ENCODE measurements around the gene ADAMTS17. TPM values are rescaled to one million over a fixed set of nuclear protein-coding genes. Genes with fewer than 3 reads are reported as not detected.
A peak's percentile ranks its signal among the peaks of the same experiment; 100 is the strongest.

ADAMTS17 gene
- total and polyA plus RNA-seq, 8 donors: 0.31 to 14.3 (median 6.3) TPM

DNA sequence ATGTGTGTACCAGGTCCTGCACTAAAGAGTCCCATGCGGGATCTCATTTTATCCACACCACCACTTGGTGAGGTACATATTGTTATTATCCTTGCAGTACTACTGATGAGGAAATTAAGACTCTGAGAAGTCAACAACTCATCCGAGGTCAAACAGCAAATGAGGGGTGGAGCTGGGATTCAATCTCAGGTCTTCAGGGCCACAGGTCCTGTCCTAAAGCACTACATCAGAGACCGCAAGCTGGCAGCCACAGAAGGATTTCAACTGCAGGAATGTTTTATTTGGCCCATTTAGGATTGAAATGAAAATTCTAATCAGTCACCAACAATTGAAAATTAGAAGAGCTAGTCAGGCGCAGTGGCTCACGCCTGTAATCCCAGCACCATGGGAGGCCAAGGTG lies 131.4 kb downstream of the ADAMTS17 start:
- TF ChIP-seq, protein P1, sequence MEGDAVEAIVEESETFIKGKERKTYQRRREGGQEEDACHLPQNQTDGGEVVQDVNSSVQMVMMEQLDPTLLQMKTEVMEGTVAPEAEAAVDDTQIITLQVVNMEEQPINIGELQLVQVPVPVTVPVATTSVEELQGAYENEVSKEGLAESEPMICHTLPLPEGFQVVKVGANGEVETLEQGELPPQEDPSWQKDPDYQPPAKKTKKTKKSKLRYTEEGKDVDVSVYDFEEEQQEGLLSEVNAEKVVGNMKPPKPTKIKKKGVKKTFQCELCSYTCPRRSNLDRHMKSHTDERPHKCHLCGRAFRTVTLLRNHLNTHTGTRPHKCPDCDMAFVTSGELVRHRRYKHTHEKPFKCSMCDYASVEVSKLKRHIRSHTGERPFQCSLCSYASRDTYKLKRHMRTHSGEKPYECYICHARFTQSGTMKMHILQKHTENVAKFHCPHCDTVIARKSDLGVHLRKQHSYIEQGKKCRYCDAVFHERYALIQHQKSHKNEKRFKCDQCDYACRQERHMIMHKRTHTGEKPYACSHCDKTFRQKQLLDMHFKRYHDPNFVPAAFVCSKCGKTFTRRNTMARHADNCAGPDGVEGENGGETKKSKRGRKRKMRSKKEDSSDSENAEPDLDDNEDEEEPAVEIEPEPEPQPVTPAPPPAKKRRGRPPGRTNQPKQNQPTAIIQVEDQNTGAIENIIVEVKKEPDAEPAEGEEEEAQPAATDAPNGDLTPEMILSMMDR (IDR thresholded peaks at IDR 0.05): no peak
- TF ChIP-seq POLR2A (IDR thresholded peaks at IDR 0.05): no peak
- no peak for TF ChIP-seq EP300 (IDR thresholded peaks at IDR 0.05)
- TF ChIP-seq POLR2AphosphoS5 (IDR thresholded peaks at IDR 0.05): no peak
- H3K4me1 ChIP-seq: peaks cover 0 to 21% (median 9%) of the 10 kb centered on the region in 4 donors
- no peaks in the 10 kb centered on the region for H3K36me3 ChIP-seq
- no peaks in the 10 kb centered on the region for H3K9me3 ChIP-seq
- intact Hi-C loops (cut with DNase I; ENCODE audit: low total_unique reads): no loop called here
- 90 to 97% (median 93%) methylated on average over 5 of the region's 5 CpGs for WGBS, 5 donors
- DNase-seq: no peak
- no peaks in the 10 kb centered on the region for H3K27me3 ChIP-seq
- H3K27ac ChIP-seq: no peak overlapping the region
- no peak overlapping the region for H3K4me3 ChIP-seq

DNA sequence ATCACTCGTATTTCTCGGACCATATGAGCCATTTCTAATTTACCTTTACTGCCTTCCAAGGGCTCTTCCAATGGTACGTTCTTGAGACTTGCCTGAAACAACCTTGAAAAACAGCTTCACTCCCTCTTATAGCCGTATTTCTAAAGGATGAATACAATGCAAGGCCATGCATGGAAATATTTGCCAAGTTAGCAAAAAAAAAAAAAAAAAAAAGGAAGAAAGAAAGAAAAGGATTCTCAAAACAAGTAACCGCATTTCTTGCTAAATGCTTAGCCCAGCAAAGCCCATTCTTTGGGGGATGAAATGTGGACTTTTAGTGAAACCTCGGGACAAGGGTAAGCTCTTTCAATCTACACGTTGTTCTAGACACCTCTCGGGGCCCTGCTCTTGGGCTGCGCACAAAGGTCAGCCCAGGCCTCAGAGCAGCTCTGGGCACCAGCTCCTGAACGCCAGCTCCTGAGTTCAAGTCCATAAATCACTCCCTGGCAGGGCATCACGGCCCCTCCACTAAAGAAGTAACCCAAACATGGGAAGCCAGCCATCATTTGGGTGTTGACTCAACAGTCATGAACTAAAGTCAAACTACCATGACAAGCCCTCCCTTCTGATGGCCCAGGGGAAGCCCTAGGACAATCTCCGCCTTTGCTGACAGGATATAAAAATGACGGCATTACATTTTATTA lies 132.7 kb downstream of the ADAMTS17 start:
- peaks cover 0 to 20% (median 8%) of the 10 kb centered on the region in 4 donors for H3K4me1 ChIP-seq
- H3K36me3 ChIP-seq: no peaks in the 10 kb centered on the region
- TF ChIP-seq, protein P1 (IDR thresholded peaks at IDR 0.05): no peak
- no peak for DNase-seq
- no peaks in the 10 kb centered on the region for H3K27me3 ChIP-seq
- 75 to 89% (median 80%) methylated on average over 12 to 13 of the region's 13 CpGs for WGBS, 5 donors
- no peak overlapping the region for H3K4me3 ChIP-seq
- H3K9me3 ChIP-seq: no peaks in the 10 kb centered on the region
- H3K27ac ChIP-seq: no peak overlapping the region
- intact Hi-C loops (cut with DNase I; ENCODE audit: low total_unique reads): no loop called here

DNA sequence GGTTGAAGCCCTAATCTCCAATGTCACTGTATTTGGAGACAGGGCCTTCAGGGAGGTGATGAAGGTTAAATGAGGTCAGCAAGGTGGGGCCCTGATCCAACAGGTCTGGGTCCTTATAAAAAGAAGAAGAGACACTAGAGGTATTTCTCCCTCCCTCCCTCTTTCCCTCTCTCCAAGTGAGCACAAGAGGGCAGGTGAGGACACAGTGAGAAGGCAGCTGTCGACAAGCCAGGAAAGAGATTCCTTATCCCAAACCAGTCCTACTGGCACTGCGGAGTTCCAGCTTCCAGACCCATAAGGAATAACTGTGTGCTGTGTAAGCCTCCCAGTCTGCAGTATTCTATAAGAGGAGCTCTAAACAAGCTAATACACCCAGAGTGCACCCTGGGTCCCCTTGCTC lies 134.7 kb downstream of the ADAMTS17 start:
- TF ChIP-seq EP300 (IDR thresholded peaks at IDR 0.05): no peak
- 22 to 62% (median 45%) methylated on average over 2 of the region's 2 CpGs for WGBS, 5 donors
- no peaks in the 10 kb centered on the region for H3K36me3 ChIP-seq
- peak in 1 of 2 donors; percentile 18 for DNase-seq
- H3K4me3 ChIP-seq: no peak overlapping the region
- intact Hi-C loops (cut with DNase I; ENCODE audit: low total_unique reads): no loop called here
- no peaks in the 10 kb centered on the region for H3K27me3 ChIP-seq
- H3K4me1 ChIP-seq: peaks cover 0 to 15% (median 4%) of the 10 kb centered on the region in 4 donors
- no peaks in the 10 kb centered on the region for H3K9me3 ChIP-seq
- H3K27ac ChIP-seq: no peak overlapping the region

DNA sequence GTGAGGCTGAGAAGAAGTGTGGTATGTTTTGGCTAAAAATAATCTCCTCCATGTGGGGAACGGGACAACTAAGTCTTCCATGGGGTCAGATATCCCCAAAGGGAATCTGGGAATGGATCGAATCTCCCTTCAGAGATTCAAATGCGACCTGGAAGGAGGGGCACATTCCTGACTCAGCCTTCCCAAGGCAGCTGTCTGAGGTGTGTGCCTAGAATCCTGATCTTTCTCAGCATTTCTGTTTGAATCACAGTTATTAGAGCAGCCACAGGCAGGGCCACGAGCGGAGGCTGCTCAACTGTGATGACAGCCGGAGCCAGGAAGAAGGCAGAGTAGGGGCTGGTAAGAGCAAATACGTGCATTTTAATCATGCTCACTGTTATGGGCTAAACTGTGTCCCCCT lies 135.1 kb downstream of the ADAMTS17 start:
- no peak for TF ChIP-seq POLR2AphosphoS5 (IDR thresholded peaks at IDR 0.05)
- no peak for TF ChIP-seq POLR2A (IDR thresholded peaks at IDR 0.05)
- TF ChIP-seq EP300 (IDR thresholded peaks at IDR 0.05): no peak
- TF ChIP-seq, protein P1 (IDR thresholded peaks at IDR 0.05): no peak
- WGBS, 5 donors: 64 to 92% (median 76%) methylated on average over 7 of the region's 7 CpGs
- DNase-seq: no peak
- Histone ChIP-seq H3K4me3 (no peak overlapping the region), H3K9me3 (no peaks in the 10 kb centered on the region), H3K36me3 (no peaks in the 10 kb centered on the region), H3K27me3 (no peaks in the 10 kb centered on the region), H3K4me1 (peaks cover 0 to 11% (median under 1%) of the 10 kb centered on the region in 4 donors), H3K27ac (no peak overlapping the region)
- intact Hi-C loops (cut with DNase I; ENCODE audit: low total_unique reads): no loop called here

DNA sequence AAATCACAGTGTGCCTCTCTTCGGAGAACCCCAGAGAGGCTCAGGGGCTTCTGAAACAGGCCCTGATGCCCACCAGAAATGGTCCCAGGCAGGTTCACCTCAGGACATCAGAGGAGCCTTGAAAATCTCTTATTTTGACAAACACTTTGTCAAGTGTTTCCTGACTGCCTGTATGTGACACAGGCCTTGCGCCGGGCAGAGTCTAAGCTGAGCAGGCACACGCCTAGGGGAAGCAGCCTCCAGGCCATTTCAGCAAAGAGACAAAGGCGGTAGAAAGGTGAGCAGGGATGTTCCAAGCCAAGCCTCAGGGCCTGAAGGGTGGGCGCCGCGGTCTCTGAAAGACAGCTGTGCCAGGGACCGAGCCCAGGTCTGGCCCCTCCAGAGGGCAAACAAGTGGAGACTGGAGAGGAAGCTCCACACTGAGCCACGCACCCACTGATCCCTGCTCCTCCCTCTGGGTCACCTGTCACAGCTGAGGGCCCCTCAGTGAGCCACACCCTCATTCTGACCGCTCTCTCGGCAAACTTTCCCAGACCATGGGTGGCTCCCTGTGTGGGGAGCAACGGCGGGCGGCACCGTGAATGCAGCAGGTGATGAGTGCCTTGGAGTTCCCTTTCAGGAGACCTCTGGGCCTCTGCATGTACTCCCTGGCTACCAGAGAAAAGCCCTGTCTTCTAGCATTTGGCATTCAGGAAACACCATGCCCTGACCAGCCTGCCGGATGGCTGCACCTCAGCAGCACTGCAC lies 136.1 kb downstream of the ADAMTS17 start:
- 61 to 77% (median 67%) methylated on average over 10 to 17 of the region's 17 CpGs for WGBS, 5 donors
- H3K36me3 ChIP-seq: no peaks in the 10 kb centered on the region
- H3K4me1 ChIP-seq: peaks cover 0 to 10% (median 0%) of the 10 kb centered on the region in 4 donors
- intact Hi-C loops (cut with DNase I; ENCODE audit: low total_unique reads): no loop called here
- no peak overlapping the region for H3K4me3 ChIP-seq
- peak in 1 of 2 donors; percentile 27 for DNase-seq
- no peaks in the 10 kb centered on the region for H3K9me3 ChIP-seq
- no peak overlapping the region for H3K27ac ChIP-seq
- TF ChIP-seq, protein P1 (IDR thresholded peaks at IDR 0.05): no peak
- no peak for TF ChIP-seq EP300 (IDR thresholded peaks at IDR 0.05)
- TF ChIP-seq POLR2A (IDR thresholded peaks at IDR 0.05): no peak
- TF ChIP-seq POLR2AphosphoS5 (IDR thresholded peaks at IDR 0.05): no peak
- H3K27me3 ChIP-seq: no peaks in the 10 kb centered on the region
